ENCODE data around the gene ICOSLG. TPM values are rescaled to one million over a fixed set of nuclear protein-coding genes. Genes with fewer than 3 reads are reported as not detected.
"Not testable (repeated sequence)": the region's sequence is repeated elsewhere in the genome, so short reads cannot be mapped to it uniquely, and the experiment has no call there.

Gene ICOSLG
- total RNA-seq, 1 donor from 2014 or later: 4.7 TPM

GRCh38 chr21:44258056-44258725 is 17.4 kb upstream of the ICOSLG start:
- no peak overlapping the region for H3K4me3 ChIP-seq
- H3K27ac ChIP-seq (replicated peaks): no peak overlapping the region
- H3K27me3 ChIP-seq (ENCODE audit: low read depth): peaks cover 16% of the 10 kb centered on the region
- TF ChIP-seq CTCF (IDR thresholded peaks at IDR 0.05; ENCODE audit: borderline replicate concordance): no peak
- H3K36me3 ChIP-seq: no peaks in the 10 kb centered on the region
- DNase-seq: no peak
- peaks cover 17% of the 10 kb centered on the region for H3K9me3 ChIP-seq (replicated peaks)
- intact Hi-C loops (cut with micrococcal nuclease): no loop called here
- H3K4me1 ChIP-seq: no peaks in the 10 kb centered on the region

GRCh38 chr21:44255511-44255981 is 14.8 kb upstream of the ICOSLG start:
- no peak for TF ChIP-seq CTCF (IDR thresholded peaks at IDR 0.05; ENCODE audit: borderline replicate concordance)
- no peak for DNase-seq
- no peak overlapping the region for H3K4me3 ChIP-seq
- H3K36me3 ChIP-seq: no peaks in the 10 kb centered on the region
- H3K9me3 ChIP-seq (replicated peaks): peaks cover 17% of the 10 kb centered on the region
- H3K4me1 ChIP-seq: no peaks in the 10 kb centered on the region
- intact Hi-C loops (cut with micrococcal nuclease): no loop called here
- peaks cover 7% of the 10 kb centered on the region for H3K27me3 ChIP-seq (ENCODE audit: low read depth)
- H3K27ac ChIP-seq (replicated peaks): no peak overlapping the region

- H3K36me3 ChIP-seq: no peaks in the 10 kb centered on the region
- H3K4me1 ChIP-seq: no peaks in the 10 kb centered on the region
- no peak overlapping the region for H3K4me3 ChIP-seq
- no peak for DNase-seq
- H3K9me3 ChIP-seq (replicated peaks): peaks cover 4% of the 10 kb centered on the region
- H3K27ac ChIP-seq (replicated peaks): no peak overlapping the region
- intact Hi-C loops (cut with micrococcal nuclease): no loop called here
- no peak for TF ChIP-seq CTCF (IDR thresholded peaks at IDR 0.05; ENCODE audit: borderline replicate concordance)
- peaks cover 7% of the 10 kb centered on the region for H3K27me3 ChIP-seq (ENCODE audit: low read depth)
Observed at GRCh38 chr21:44253832-44254710, 13.3 kb upstream of the ICOSLG start.

- H3K9me3 ChIP-seq (replicated peaks); DNase-seq; H3K4me3 ChIP-seq; intact Hi-C loops (cut with micrococcal nuclease); H3K27me3 ChIP-seq (ENCODE audit: low read depth); H3K36me3 ChIP-seq; H3K27ac ChIP-seq (replicated peaks); H3K4me1 ChIP-seq: not testable (repeated sequence)
Observed at GRCh38 chr21:44249204-44250037, 8.7 kb upstream of the ICOSLG start.

- H3K4me3 ChIP-seq; intact Hi-C loops (cut with micrococcal nuclease); H3K9me3 ChIP-seq (replicated peaks); H3K27me3 ChIP-seq (ENCODE audit: low read depth); DNase-seq; H3K27ac ChIP-seq (replicated peaks); H3K4me1 ChIP-seq; H3K36me3 ChIP-seq: not testable (repeated sequence)
Observed at GRCh38 chr21:44247904-44248303, 7.2 kb upstream of the ICOSLG start.

- intact Hi-C loops (cut with micrococcal nuclease); H3K4me3 ChIP-seq; DNase-seq; H3K27me3 ChIP-seq (ENCODE audit: low read depth); H3K27ac ChIP-seq (replicated peaks); H3K4me1 ChIP-seq; H3K9me3 ChIP-seq (replicated peaks); H3K36me3 ChIP-seq: not testable (repeated sequence)
Observed at GRCh38 chr21:44243980-44244379, 3.2 kb upstream of the ICOSLG start.

GRCh38 chr21:44241281-44241680 is 538 bp upstream of the ICOSLG start:
- intact Hi-C loops (cut with micrococcal nuclease); H3K36me3 ChIP-seq; H3K27me3 ChIP-seq (ENCODE audit: low read depth); H3K4me1 ChIP-seq; H3K4me3 ChIP-seq; DNase-seq; H3K27ac ChIP-seq (replicated peaks); H3K9me3 ChIP-seq (replicated peaks): not testable (repeated sequence)

- H3K9me3 ChIP-seq (replicated peaks); H3K27me3 ChIP-seq (ENCODE audit: low read depth); intact Hi-C loops (cut with micrococcal nuclease); H3K36me3 ChIP-seq; H3K27ac ChIP-seq (replicated peaks); H3K4me3 ChIP-seq; DNase-seq; H3K4me1 ChIP-seq: not testable (repeated sequence)
Observed at GRCh38 chr21:44240353-44240752, 390 bp downstream of the ICOSLG start.

GRCh38 chr21:44229561-44229960 is 11.2 kb downstream of the ICOSLG start:
- H3K9me3 ChIP-seq (replicated peaks); H3K27me3 ChIP-seq (ENCODE audit: low read depth); H3K36me3 ChIP-seq; intact Hi-C loops (cut with micrococcal nuclease); H3K27ac ChIP-seq (replicated peaks); H3K4me3 ChIP-seq; H3K4me1 ChIP-seq: not testable (repeated sequence)
- peak; percentile 2 for DNase-seq

- H3K9me3 ChIP-seq (replicated peaks); DNase-seq; H3K27ac ChIP-seq (replicated peaks); H3K4me1 ChIP-seq; intact Hi-C loops (cut with micrococcal nuclease); H3K36me3 ChIP-seq; H3K4me3 ChIP-seq; H3K27me3 ChIP-seq (ENCODE audit: low read depth): not testable (repeated sequence)
Observed at GRCh38 chr21:44228109-44228508, 12.6 kb downstream of the ICOSLG start.
